Glomerular endothelial cell (primary cell): ENCODE measurements around the gene TRPV6. TPM values are rescaled to one million over a fixed set of nuclear protein-coding genes. Genes with fewer than 3 reads are reported as not detected.

Source experiments
- DNase-seq: peaks from one replicate; pipeline ENCODE4 v3.0.0-alpha.2; 2011; ENCODE audit warnings: low read depth, low spot score; ENCODE audit errors: extremely low read depth
- total RNA-seq: library from RNA; depleted of rRNA; stranded (reverse); fragments of >200 nt; gene quantifications from 2 replicates; pipeline ENCODE4 v1.2.3, GENCODE V29; 2015

Gene TRPV6
- total RNA-seq, 1 donor from 2014 or later, result not detected

GRCh38 chr7:142855756-142856564, 29.6 kb downstream of the TRPV6 start:
- no peak for DNase-seq

GRCh38 chr7:142855114-142855743, 30.3 kb downstream of the TRPV6 start:
- DNase-seq, result no peak

- no peak for DNase-seq
Observed at GRCh38 chr7:142854372-142855113, 31.0 kb downstream of the TRPV6 start, which contains the start of gene EPHB6. Gene EPHB6, plus strand, starts transcription at chr7:142855076. Its CDS starts 8,152 bp downstream, at chr7:142863228.

GRCh38 chr7:142853739-142854371, 31.7 kb downstream of the TRPV6 start:
- peak; percentile 33 for DNase-seq

GRCh38 chr7:142851919-142852318, 33.6 kb downstream of the TRPV6 start:
- DNase-seq, result no peak

GRCh38 chr7:142851269-142851668, 34.3 kb downstream of the TRPV6 start:
- DNase-seq, result no peak

GRCh38 chr7:142847353-142847752, 38.2 kb downstream of the TRPV6 start:
- DNase-seq, result no peak

- DNase-seq, result no peak
Observed at GRCh38 chr7:142842251-142842766, 43.2 kb downstream of the TRPV6 start.

- no peak for DNase-seq
Observed at GRCh38 chr7:142838461-142839213, 46.9 kb downstream of the TRPV6 start.

GRCh38 chr7:142836426-142836825, 49.1 kb downstream of the TRPV6 start:
- no peak for DNase-seq

- DNase-seq, result no peak
Observed at GRCh38 chr7:142835487-142835886, 50.1 kb downstream of the TRPV6 start.

GRCh38 chr7:142833174-142834048, 52.1 kb downstream of the TRPV6 start:
- no peak for DNase-seq

GRCh38 chr7:142832417-142832816, 53.1 kb downstream of the TRPV6 start:
- DNase-seq, result no peak

GRCh38 chr7:142827951-142828500, 57.5 kb downstream of the TRPV6 start:
- no peak for DNase-seq

GRCh38 chr7:142822714-142823113, 62.8 kb downstream of the TRPV6 start:
- DNase-seq, result no peak
